Measurements from ENCODE around the gene INPP5D. TPM values are rescaled to one million over a fixed set of nuclear protein-coding genes. Genes with fewer than 3 reads are reported as not detected.

INPP5D gene
- total RNA-seq, 1 experiment from 2014 or later, result 2.3 TPM

- H3K27me3 ChIP-seq (replicated peaks; ENCODE audit: insufficient read depth, low read depth, low read length, poor library complexity), result no peaks in the 10 kb centered on the region
- ChIA-PET CTCF (no interaction called here), POLR2A (ENCODE audit: low non-redundant PET) (no interaction called here)
- H3K4me3 ChIP-seq (ENCODE audit: low read depth, low read length, poor library complexity, severe bottlenecking), result no peak overlapping the region
- no peak overlapping the region for H3K27ac ChIP-seq (ENCODE audit: low read depth, low read length, poor library complexity, severe bottlenecking)
- no peak for DNase-seq (ENCODE audit: low spot score)
- no peaks in the 10 kb centered on the region for H3K36me3 ChIP-seq (ENCODE audit: insufficient read depth, low read length, poor library complexity, severe bottlenecking)
- no peaks in the 10 kb centered on the region for H3K9me3 ChIP-seq (ENCODE audit: low read depth, low read length, poor library complexity, severe bottlenecking)
- intact Hi-C loops (cut with micrococcal nuclease; ENCODE audit: unreplicated experiment), result no loop called here
- H3K4me1 ChIP-seq (ENCODE audit: insufficient read depth, low read length, poor library complexity, severe bottlenecking), result peaks cover 32% of the 10 kb centered on the region
- TF ChIP-seq CTCF (conservative IDR thresholded peaks at IDR 0.05; ENCODE audit: low read depth, low read length) (no peak), EZH2 (IDR thresholded peaks at IDR 0.05; ENCODE audit: borderline replicate concordance, low read depth, low read length, poor library complexity, severe bottlenecking) (no peak)
- no TSS peak for BruUV-seq (replicated peaks)
These were observed 101.6 kb downstream of the INPP5D start for GRCh38 chr2:233161730-233162129.

GRCh38 chr2:233162770-233163169 lies 102.6 kb downstream of the INPP5D start:
- TF ChIP-seq EZH2 (IDR thresholded peaks at IDR 0.05; ENCODE audit: borderline replicate concordance, low read depth, low read length, poor library complexity, severe bottlenecking), result no peak
- no peak for TF ChIP-seq CTCF (conservative IDR thresholded peaks at IDR 0.05; ENCODE audit: low read depth, low read length)
- no peak overlapping the region for H3K4me3 ChIP-seq (ENCODE audit: low read depth, low read length, poor library complexity, severe bottlenecking)
- intact Hi-C loops (cut with micrococcal nuclease; ENCODE audit: unreplicated experiment), result no loop called here
- no TSS peak for BruUV-seq (replicated peaks)
- H3K27ac ChIP-seq (ENCODE audit: low read depth, low read length, poor library complexity, severe bottlenecking), result peak overlapping the region; percentile 76
- peaks cover 32% of the 10 kb centered on the region for H3K4me1 ChIP-seq (ENCODE audit: insufficient read depth, low read length, poor library complexity, severe bottlenecking)
- H3K9me3 ChIP-seq (ENCODE audit: low read depth, low read length, poor library complexity, severe bottlenecking), result no peaks in the 10 kb centered on the region
- DNase-seq (ENCODE audit: low spot score), result no peak
- H3K36me3 ChIP-seq (ENCODE audit: insufficient read depth, low read length, poor library complexity, severe bottlenecking), result no peaks in the 10 kb centered on the region
- H3K27me3 ChIP-seq (replicated peaks; ENCODE audit: insufficient read depth, low read depth, low read length, poor library complexity), result no peaks in the 10 kb centered on the region
- CTCF ChIA-PET, result no interaction called here
- POLR2A ChIA-PET (ENCODE audit: low non-redundant PET), result no interaction called here

- DNase-seq (ENCODE audit: low spot score), result peak; percentile 98
- ChIA-PET POLR2A (ENCODE audit: low non-redundant PET) (no interaction called here), CTCF (no interaction called here)
- H3K36me3 ChIP-seq (ENCODE audit: insufficient read depth, low read length, poor library complexity, severe bottlenecking), result no peaks in the 10 kb centered on the region
- intact Hi-C loops (cut with micrococcal nuclease; ENCODE audit: unreplicated experiment), result no loop called here
- BruUV-seq (replicated peaks), result no TSS peak
- TF ChIP-seq EZH2 (IDR thresholded peaks at IDR 0.05; ENCODE audit: borderline replicate concordance, low read depth, low read length, poor library complexity, severe bottlenecking) (no peak), CTCF (conservative IDR thresholded peaks at IDR 0.05; ENCODE audit: low read depth, low read length) (no peak)
- H3K27me3 ChIP-seq (replicated peaks; ENCODE audit: insufficient read depth, low read depth, low read length, poor library complexity), result no peaks in the 10 kb centered on the region
- H3K4me1 ChIP-seq (ENCODE audit: insufficient read depth, low read length, poor library complexity, severe bottlenecking), result peaks cover 37% of the 10 kb centered on the region
- H3K27ac ChIP-seq (ENCODE audit: low read depth, low read length, poor library complexity, severe bottlenecking), result peak overlapping the region; percentile 76
- peak overlapping the region; percentile 7 for H3K4me3 ChIP-seq (ENCODE audit: low read depth, low read length, poor library complexity, severe bottlenecking)
- no peaks in the 10 kb centered on the region for H3K9me3 ChIP-seq (ENCODE audit: low read depth, low read length, poor library complexity, severe bottlenecking)
These were observed 103.5 kb downstream of the INPP5D start for GRCh38 chr2:233163486-233164103.

All from A673 (cell line).